ENCODE measurements around the gene MAS1L. TPM values are rescaled to one million over a fixed set of nuclear protein-coding genes. Genes with fewer than 3 reads are reported as not detected.
"Not testable (repeated sequence)": the region's sequence is repeated elsewhere in the genome, so short reads cannot be mapped to it uniquely, and the experiment has no call there.

The MAS1L gene
- polyA plus RNA-seq, 4 donors = not detected

DNA sequence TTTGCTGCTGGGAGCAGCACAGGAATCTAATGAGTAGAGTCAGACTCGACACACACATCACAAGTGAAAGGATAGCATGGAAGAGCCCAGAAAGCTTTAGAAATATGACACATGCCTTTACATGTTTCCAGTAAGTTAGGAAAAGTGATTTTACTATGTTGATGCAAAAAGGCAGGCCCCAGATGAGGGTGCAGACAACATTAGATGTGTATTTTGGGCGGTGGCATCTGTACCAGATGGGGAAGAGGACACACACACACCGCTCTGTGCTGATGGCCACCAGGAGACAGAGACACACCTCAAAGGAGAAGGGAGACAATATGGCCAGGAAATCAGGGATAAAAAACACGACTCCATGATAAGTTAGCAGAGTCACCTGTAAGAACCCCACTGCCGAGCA lies 625 bp downstream of the MAS1L start:
- DNase-seq (ENCODE audit: low read depth in 4 of 4, low spot score in 3 of 4) = no peak

DNA sequence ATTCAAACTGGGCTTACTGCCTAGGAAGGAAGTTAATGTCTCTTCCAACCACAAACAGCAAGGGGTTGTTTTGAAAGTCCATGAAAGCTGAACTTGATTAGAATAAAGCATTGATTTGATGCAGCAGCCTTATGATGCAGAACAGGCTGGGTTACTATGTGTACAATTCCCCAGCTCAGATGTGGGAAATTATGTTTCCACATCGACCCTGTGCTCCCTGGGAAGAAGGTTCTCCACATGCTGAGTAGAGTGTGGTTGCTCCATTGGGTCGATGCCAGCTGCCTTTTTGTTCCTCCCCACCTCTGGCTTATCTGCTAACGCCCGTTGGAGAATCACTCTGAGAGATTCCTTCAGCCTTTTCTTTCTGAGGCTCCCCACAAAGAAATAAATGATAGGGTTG lies 1.2 kb downstream of the MAS1L start:
- DNase-seq (ENCODE audit: low read depth in 4 of 4, low spot score in 3 of 4) = no peak

DNA sequence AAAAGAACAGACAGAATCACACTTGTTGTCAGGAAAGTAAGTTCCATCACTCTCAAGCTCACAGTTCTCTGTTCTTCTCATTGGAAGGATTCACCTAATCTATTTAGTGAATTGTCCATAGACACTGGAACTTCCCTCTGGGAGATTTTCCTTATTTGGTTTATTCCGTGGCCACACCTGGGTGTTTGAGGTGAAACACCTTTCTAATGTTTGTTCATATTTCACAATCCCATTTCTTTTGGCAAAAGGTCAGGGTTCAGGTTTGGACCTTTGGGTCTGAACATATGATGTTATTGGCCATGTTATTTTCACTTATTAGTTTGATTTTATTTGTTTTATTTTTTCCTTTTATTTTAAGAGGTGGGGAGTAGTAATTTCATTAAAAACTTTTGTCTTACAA lies 4.0 kb downstream of the MAS1L start:
- DNase-seq (ENCODE audit: low read depth in 4 of 4, low spot score in 3 of 4) = no peak

DNA sequence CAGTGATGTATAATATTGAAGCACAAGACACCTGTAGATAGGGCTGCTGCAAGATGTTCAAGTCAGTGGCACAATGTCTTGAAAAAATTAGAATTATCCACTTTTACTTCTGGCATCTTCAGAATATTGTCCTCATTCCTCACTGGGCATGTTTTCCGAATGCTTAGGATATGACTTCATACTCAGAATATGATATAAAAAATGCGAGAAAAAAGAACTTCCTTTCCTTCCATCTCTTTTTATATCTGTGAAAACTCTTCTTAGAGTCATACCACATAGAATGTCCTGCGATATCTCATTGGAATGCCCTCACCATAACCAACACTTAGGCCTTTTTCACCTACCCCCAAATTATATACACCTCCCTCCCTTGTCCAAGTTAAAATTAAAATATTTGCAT lies 4.6 kb downstream of the MAS1L start:
- no peak for DNase-seq (ENCODE audit: low read depth in 4 of 4, low spot score in 3 of 4)

DNA sequence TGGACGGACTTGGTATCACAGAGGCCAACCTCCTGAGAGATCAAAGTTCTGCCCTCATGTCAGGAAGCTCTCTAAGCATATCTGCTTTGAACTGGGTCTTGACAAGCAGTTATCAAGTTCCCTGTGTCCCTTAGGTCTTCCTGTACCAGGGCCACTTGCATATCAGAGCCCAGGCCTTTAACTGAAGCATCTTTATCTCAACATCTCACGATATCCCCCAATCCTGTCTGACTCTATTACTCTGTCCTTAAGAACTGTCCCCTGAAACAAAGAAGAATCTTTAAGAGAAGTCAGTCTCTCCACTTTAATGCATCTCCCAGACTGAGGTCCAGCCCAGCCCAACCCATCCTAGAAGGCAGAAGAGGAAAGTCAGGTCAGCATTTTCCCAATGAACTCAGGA lies 8.2 kb downstream of the MAS1L start:
- no peak for DNase-seq (ENCODE audit: low read depth in 4 of 4, low spot score in 3 of 4)

DNA sequence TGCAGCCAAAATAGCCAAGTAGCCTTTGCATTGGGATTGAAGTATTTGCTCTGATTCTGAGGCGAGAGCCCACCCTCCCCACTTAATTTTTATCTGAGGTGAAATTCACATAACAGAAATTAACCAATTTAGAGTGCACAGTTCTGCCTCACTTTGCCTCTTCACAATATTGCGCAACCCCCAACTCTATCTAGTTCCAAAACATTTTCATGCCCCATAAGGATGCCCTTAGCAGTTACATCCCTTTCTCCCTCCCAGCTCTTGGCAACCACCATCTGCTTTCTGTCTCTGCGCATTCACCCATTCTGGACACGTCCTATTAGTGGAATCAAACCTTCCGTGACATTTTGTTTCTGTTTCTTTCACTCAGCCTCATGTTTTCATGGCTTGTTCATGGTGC lies 9.0 kb downstream of the MAS1L start:
- no peak for DNase-seq (ENCODE audit: low read depth in 4 of 4, low spot score in 3 of 4)

DNA sequence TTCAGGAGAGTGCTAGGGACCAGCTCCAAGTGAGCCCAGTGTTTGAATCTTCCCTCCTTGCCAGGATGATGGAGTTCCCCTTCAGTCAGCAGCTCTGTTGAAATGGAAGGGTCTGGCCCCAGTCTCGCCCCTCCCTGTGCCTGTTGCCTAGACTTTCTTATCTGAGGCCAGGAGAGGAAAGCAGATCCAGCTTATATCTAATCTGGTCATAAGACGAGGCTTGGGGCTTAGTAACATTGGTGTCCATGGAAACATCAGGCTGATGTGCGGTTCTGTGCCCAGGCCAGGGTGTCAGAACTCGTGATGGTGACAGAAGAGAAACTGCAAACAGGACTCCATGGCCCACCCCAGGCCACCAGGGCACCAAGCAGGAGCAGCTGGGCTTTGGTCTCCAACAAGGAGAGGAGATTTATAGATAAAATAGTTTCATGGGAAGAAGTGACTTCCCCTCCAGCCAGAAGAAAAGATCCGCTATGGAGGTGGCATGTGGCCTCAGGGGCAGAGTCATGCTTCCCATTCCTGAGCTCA lies 9.8 kb downstream of the MAS1L start:
- no peak for DNase-seq (ENCODE audit: low read depth in 4 of 4, low spot score in 3 of 4)

DNA sequence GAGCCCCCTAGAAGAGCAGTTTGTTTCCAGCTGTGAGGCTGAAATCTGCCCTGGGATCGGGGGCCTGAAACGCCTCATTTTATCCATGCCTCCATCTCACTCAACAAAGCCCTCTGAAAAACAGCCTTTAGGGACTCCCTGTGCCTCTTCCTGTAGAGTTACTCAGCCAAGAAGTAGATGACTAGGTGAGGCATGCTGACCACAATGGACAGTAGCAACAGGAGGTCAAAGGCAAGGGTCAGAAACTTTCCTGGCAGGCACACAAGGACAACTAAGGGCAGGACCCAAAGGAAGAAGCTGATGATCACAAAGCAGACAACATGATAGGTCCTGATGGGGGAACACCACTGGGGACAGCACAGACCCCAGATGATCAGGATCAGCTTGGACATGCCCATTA lies 12.8 kb downstream of the MAS1L start:
- no peak for DNase-seq (ENCODE audit: low read depth in 4 of 4, low spot score in 3 of 4)

DNA sequence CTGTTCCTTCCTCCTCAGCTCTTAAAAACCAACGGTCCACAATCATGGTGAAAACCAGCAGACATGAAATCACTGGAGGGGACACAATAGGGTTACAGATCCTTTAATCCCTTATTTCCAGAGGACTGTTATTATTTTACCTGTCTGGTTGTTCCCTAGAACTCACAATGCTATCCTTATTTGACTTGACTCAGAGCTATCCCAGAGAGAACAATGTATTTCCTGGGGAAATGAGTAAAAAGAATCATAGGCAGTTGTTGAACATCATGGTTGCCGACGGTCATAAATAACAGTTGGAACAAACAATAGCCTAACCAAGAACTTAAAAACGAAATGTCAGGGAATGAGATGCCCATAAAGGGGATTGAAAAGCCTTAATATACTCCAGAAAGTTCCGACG lies 21.5 kb downstream of the MAS1L start:
- DNase-seq (ENCODE audit: low read depth in 4 of 4, low spot score in 3 of 4) = no peak

DNA sequence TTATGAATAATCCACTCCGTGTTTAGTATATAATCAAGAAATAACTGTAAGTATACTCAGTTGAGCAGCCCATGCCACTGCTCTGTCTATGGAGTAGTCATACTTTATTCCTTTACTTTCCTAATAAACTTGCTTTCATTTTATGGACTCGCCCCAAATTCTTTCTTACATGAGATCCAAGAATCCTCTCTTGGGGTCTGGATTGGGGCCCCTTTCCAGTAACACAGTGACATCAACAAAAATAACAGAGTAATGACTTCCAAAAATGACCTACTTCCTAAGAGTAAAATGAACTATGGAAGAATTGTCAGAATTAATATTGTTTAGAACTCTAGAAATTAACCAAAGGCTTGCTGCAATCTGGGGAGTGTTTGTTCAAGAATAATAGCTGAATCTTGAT lies 22.0 kb downstream of the MAS1L start:
- DNase-seq (ENCODE audit: low read depth in 4 of 4, low spot score in 3 of 4) = no peak

DNA sequence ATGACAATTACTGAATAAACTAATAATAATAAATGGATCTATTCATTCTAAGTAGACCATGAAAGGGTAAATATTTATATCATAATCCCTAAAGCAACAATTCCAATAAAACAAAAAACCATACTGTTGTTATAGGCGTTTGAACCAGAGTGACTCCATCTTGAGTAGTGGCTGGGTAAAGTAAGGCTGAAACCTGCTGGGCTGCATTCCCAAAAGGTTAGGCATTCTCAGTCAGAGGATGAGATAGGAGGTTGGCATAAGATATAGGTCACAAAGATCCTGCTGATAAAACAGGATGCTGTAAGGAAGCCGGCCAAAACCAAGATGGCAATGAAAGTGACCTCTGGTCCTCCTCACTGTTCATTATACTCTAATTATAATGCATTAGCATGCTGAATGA lies 22.5 kb downstream of the MAS1L start:
- DNase-seq (ENCODE audit: low read depth in 4 of 4, low spot score in 3 of 4) = no peak

DNA sequence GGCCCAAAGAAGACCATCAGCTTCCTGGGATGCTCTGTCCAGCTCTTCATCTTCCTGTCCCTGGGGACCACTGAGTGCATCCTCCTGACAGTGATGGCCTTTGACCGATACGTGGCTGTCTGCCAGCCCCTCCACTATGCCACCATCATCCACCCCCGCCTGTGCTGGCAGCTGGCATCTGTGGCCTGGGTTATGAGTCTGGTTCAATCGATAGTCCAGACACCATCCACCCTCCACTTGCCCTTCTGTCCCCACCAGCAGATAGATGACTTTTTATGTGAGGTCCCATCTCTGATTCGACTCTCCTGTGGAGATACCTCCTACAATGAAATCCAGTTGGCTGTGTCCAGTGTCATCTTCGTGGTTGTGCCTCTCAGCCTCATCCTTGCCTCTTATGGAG lies 25.7 kb downstream of the MAS1L start:
- DNase-seq (ENCODE audit: low read depth in 4 of 4, low spot score in 3 of 4) = no peak

DNA sequence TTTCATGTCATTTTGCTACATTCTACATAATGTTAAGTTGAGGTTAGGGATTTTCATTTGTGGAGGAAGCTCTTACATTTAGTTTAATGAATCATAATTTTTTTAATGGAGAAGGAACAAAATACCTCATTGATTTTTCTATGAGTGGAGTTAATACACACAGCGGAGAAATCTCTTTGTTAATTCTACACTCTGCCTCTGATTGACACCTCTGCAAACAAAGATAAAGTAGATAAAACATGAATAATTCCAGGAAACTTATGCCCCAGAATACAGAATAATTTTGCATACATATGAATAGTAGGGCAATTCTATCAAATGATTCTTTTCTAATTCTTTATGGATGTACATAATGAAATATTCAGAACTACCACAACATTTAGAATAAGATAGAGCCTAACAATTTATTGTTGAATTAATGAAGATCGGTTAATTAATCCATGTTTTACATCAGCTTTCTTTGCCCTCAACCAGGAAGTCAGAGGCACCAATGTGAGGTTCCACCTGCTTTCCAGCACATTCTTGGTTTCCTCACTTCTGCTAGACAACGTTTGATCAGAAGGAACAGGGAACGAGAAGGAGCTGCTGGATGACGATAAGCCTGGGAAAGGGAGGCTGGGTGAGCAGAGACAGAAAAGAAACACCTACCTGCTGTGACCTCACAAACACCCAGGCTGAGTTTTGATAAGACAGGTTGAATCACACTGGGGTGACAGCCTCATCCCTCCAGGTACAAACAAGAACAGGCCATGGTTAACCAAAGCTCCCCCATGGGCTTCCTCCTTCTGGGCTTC lies 26.5 kb downstream of the MAS1L start:
- no peak for DNase-seq (ENCODE audit: low read depth in 4 of 4, low spot score in 3 of 4)

DNA sequence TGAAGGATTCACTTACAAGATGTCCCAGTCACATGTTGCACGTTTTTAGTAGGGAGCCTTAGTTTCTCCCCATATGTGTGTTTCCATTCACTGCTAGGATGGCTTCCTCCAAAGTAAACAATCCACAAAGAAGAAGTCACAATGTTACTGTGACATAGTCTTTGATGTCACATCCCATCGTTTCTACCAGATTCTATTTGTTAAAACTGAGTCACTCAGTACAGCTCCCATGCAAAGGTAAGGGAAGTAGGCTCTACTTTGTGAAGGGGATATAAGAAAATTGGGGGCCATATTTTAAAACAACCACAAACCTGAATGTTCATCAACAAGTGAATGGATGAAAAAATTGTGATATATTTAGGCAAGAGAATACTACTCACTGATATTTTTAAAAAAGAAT lies 30.8 kb downstream of the MAS1L start, which contains the start of the genes OR11A1 and OR2H1:
Gene OR11A1, minus strand, starts transcription at position 101 of the 400 bp plus-strand sequence. CDS start 29,430 bp downstream, outside the sequence.
Gene OR2H1, plus strand, starts transcription at position 185 of the 400 bp plus-strand sequence. CDS start 4,615 bp downstream, outside the sequence.
- DNase-seq (ENCODE audit: low read depth in 4 of 4, low spot score in 3 of 4) = no peak

DNA sequence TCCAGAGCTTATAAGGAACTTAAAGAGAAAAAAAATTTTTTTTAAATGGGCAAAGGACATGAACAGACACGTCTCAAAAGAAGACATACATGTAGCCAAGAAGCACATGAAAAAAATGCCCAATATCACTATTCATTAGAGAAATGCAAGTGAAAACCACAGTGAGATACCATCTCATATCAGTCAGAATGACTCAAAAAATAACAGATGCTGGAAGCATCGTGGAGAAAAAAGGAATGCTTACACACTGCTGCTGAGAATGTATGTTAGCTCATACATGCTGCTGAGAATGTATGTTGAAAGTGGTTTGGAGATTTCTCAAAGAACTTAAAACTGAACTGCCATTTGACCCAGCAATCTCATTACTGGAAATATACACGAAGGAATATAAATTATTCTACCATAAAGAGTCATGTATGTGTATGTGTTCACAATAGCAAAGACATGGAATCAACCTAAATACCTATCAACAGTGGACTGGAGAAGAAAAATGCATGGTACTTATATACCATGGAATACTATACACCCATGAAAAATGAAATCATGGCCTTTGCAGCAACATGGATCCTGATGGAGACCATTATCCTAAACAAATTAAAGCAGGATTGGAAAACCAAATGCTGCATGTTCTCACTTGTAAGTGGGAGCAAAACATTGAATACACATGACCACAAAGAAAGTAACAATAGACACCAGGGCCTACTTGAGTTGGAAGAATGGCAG lies 36.1 kb downstream of the MAS1L start:
- DNase-seq (ENCODE audit: low read depth in 4 of 4, low spot score in 3 of 4) = no peak

DNA sequence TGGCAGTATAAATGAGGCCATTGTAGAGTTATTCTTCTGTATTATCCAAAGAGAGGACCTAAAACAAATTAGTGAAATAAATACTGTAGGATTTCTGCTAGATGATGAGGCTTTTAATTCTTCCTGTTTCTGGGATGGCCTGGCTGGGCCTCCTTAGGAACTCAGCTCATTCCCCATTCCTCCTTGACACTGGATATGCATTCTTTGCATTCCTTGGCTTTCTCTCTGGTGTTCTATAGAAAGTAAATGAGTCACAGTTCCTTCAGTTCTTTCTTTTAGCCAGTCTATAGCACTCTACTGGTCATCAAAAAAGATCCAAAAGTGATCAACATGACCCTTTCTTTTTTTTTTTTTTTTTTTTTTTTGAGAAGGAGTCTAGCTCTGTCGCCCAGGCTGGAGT lies 40.1 kb downstream of the MAS1L start:
- no peak for DNase-seq (ENCODE audit: low read depth in 4 of 4, low spot score in 3 of 4)

DNA sequence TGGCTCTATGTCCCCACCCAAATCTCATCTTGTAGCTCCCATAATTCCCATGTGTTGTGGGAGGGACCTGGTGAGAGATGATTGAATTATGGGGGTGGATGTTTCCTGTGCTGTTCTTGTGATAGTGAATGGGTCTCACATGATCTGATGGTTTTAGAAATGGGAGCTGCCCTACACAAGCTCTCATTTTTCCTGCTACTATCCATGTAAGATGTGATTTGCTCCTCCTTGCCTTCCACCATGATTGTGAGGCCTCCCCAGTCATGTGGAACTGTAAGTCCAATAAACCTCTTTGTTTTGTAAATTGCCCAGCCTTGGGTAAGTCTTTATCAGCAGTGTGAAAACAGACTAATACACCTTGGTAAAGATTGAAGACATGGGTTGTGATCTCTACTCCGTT lies 43.7 kb downstream of the MAS1L start:
- DNase-seq (ENCODE audit: low read depth in 4 of 4, low spot score in 3 of 4) = not testable (repeated sequence)

DNA sequence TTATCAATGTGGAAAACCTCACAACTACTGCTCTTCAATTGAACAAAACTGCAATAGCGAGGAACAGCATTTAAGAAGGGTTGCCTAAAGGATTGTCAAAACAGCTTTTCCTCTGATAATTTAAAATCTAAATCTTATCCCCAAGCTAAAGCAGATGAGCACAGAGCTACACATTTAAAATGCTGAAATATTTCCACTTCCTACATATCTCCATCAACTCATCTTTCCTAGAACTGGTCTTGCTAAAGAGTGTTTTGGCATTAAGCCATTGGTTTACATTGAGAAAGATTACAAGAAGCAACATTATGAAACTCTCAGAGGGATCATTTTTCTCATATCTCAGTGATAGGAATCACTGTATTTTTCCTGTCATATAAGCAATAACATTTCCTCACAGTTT lies 45.0 kb downstream of the MAS1L start:
- DNase-seq (ENCODE audit: low read depth in 4 of 4, low spot score in 3 of 4) = no peak

DNA sequence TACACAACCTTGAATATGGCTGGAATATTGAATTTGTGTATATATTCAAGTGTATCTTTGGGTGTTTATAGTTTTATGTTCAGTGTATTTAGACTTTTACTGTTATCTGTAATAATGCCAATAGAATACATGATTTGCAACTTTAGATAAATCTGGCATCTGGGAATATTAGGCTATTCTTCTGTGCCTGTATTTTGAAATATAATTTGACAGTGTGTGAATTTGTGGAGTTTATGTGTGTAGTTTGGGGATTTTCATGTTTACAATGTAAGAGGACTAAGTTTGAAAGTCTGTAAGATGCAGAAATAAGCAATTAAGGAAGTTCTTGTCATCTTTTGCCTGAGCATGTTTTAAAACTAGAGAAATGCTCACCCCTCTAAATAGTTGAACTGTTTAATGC lies 48.8 kb downstream of the MAS1L start, which contains the start of gene OR10C1:
Gene OR10C1, plus strand, starts transcription at position 301 of the 400 bp plus-strand sequence. CDS start 710 bp downstream, outside the sequence.
- DNase-seq (ENCODE audit: low read depth in 4 of 4, low spot score in 3 of 4) = no peak

DNA sequence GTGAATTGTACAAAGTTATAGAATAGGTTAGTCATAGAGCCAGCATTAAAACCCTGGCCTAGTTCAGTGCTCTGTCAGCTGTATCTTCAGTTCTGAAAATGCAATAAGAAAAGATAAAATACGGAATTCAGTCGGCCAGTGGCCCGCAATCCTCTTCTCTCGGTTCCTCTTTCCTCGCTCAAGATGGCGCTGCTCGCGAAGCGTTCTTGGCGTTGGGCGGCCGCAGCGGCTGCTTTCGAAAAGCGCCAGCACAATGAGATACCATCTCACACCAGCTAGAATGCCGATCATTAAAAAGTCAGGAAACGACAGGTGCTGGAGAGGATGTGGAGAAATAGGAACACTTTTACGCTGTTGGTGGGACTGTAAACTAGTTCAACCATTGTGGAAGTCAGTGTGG lies 51.0 kb downstream of the MAS1L start:
- not testable (repeated sequence) for DNase-seq (ENCODE audit: low read depth in 4 of 4, low spot score in 3 of 4)

Measured in right renal pelvis (tissue), 4 donors.